GM18951 (cell line): ENCODE measurements around the gene APCS.

ENCODE experiments used
- POLR2A ChIP-seq: IDR thresholded peaks from 4 replicates; pipeline ENCODE4 v1.6.1; 2011; ENCODE audit warnings: mild to moderate bottlenecking; ENCODE audit not compliant: insufficient read length, insufficient read depth; ENCODE audit errors: extremely low read depth
- in situ Hi-C: fragments of 300-500 bp; cut with MboI; formaldehyde crosslinking; loops from one replicate; pipeline ENCODE4 v1.12.0; 2022; ENCODE audit warnings: low sequenced_read_pairs, mixed read lengths, inconsistent platforms; ENCODE audit not compliant: unreplicated experiment

APCS gene

DNA sequence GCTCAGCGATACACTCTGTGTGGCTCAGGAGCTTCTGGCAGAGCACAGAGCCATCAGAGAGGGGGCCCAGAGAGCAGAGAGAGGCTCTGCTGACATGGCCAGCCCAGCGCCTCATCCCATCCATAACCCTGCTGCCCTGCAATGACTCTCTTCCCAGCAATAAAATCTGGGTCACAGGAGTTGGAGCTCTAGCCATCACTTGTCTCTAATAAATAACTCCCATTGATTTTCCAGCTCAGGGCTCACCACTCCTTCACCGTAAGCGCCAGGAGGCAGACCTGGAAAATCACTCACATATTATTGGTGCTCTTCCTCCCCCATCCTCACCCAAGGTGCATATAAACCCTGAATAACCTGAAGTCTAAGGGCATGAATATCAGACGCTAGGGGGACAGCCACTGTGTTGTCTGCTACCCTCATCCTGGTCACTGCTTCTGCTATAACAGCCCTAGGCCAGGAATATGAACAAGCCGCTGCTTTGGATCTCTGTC, at the start of gene APCS:
Gene APCS (plus strand): TSS at position 366 of the 491 bp plus-strand sequence. CDS start 96 bp downstream, at position 462.
- in situ Hi-C loops, result no loop called here
- no peak for TF ChIP-seq POLR2A

DNA sequence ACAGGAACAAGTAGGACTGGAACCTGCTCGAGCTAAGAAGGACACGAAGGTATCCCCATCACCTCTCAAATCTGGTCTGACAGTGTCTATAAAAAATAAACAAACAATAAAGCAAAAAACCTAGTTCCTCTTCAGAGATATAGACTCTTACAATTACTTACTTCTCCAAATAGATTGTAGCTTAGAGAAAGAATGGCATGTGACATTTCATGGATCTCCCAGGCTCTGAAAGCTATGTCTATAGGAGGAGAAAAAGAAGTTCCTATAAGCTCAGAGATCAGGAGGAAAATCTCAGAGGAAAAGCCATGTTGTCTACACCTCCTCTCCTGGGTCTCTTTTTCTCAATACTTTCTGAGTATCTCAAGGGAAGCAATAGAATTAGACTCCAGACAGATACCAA, 39.5 kb upstream of the APCS start:
- no peak for TF ChIP-seq POLR2A
- in situ Hi-C loops, result no loop called here

DNA sequence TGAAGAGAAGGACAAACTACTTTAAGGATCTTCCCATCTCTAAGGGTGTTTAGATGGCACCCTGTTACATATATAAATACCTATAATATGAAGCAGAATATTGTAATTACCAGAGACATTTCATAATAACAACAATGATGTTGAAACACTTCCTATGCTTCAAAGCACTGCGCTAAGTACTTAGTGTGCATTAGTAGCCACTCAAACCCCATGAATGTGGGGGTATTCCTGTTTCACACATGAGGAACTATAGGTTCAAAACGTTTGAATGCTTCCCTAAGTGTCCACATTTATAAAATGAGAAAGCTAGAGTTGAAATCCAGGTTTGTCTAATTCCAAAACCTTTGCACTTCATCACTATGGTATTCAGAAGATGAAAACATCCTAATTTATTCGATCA, 33.4 kb upstream of the APCS start:
- TF ChIP-seq POLR2A, result no peak
- in situ Hi-C loops, result no loop called here

GRCh38 chr1:159554696-159555095, 32.9 kb upstream of the APCS start:
- TF ChIP-seq POLR2A, result no peak
- in situ Hi-C loops, result no loop called here

DNA sequence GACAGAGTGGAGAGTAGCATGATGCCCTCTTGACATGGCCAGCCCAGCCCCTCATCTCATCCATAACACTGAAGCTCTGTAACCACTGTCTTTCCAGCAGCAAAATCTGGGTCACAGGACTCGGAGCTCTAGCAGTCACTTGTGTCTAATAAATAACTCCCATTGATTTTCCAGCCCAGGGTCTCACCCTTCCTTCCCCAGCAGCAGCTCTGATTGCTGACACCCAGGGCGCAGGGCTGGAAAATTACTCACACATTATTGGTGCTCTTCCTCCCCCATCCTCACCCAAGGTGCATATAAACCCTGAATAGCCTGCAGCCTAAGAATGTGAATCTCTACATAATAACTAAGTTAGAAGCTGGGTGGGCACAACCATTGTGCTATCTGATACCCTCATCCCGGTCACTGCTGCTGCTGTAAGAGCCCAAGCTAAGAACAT, 30.7 kb upstream of the APCS start:
- TF ChIP-seq POLR2A, result no peak
- in situ Hi-C loops, result no loop called here

GRCh38 chr1:159560599-159560998, 27.0 kb upstream of the APCS start:
- no peak for TF ChIP-seq POLR2A
- in situ Hi-C loops, result no loop called here

- in situ Hi-C loops, result no loop called here
- TF ChIP-seq POLR2A, result no peak
Observed at GRCh38 chr1:159561497-159561896, 26.1 kb upstream of the APCS start.

DNA sequence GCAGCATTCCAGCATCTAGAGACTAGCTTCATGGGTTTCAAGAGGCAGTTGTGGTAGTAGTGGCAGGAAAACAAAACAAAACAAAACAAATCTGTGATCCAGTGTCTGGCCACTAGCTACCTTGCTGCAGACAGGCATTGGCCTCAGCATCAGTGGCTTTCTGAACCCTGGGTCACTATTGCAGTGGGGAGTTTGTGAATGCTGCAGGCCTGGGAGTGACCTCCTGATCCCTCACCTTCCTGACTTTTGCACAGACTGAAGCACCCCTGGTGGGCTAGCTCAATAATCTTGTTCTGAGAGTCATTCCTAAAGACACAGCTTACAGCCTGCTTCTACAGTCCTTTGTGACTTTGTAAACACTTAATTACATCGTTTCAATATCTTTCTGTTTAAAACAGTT, 24.9 kb upstream of the APCS start:
- in situ Hi-C loops, result no loop called here
- TF ChIP-seq POLR2A, result no peak

- in situ Hi-C loops, result no loop called here
Observed at GRCh38 chr1:159577446-159577845, 10.2 kb upstream of the APCS start.

GRCh38 chr1:159580340-159580739, 7.3 kb upstream of the APCS start:
- in situ Hi-C loops, result no loop called here

More at GRCh38 chr1:159577446-159577845, 10.2 kb upstream of the APCS start:
- no peak for TF ChIP-seq POLR2A

GRCh38 chr1:159581422-159581821, 6.2 kb upstream of the APCS start:
- in situ Hi-C loops, result no loop called here
- TF ChIP-seq POLR2A, result no peak

More at GRCh38 chr1:159580340-159580739, 7.3 kb upstream of the APCS start:
- no peak for TF ChIP-seq POLR2A

DNA sequence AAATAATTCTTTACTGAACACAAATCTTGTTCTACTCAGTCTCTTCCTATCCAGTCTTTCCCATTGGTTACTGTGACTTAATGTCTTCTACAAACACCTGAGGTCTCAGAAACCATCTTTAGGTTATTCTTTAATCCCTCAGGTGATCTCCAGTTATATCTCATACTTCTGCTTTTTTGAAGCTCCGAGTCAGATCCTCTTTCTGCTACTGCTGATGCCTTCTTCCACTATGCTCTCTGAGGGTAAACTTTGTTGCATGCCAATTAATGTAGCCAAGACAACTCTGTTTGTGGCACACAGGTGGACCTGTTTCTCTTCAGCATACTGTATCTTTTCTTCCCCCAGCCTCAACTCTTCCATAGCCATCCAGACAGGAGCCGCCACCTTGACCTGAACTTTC, 3.1 kb upstream of the APCS start:
- in situ Hi-C loops, result no loop called here
- TF ChIP-seq POLR2A, result no peak

DNA sequence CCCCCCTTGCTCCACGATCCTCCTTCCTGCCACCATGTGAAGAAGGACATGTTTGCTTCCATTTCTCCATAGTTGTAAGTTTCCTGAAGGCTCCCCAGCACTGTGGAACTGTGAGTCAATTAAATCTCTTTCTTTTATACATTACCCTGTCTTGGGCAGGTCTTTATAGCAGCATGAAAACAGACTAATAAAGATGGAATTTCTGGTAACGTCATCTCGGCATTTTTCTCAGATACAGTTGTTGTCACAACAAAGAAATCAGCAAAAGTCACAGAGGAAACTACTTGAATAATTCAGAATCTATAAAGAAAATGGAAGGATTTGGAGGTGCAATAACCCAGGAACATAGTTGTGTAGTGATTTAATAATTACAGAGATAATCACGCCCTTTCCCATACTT, 4.4 kb downstream of the APCS start:
- no peak for TF ChIP-seq POLR2A
- in situ Hi-C loops, result no loop called here

- in situ Hi-C loops, result no loop called here
- no peak for TF ChIP-seq POLR2A
Observed at GRCh38 chr1:159594625-159595405, 7.2 kb downstream of the APCS start.
